Measurements from ENCODE around the gene GNA15.

- TF ChIP-seq CTCF (IDR thresholded peaks at IDR 0.05) (no peak), EP300 (IDR thresholded peaks at IDR 0.05) (no peak)
Observed at GRCh38 chr19:3115916-3116602, 19.8 kb upstream of the GNA15 start.
